HG03108 (cell line): ENCODE results near the gene USP2.
"Not testable (repeated sequence)": the region's sequence is repeated elsewhere in the genome, so short reads cannot be mapped to it uniquely, and the experiment has no call there.

Experiments used
- ATAC-seq: cut with Tn5 transposase; IDR thresholded peaks from one replicate; pipeline ENCODE4 v1.9.1; 2021; ENCODE audit warnings: moderate library complexity; ENCODE audit not compliant: unreplicated experiment

Gene USP2

GRCh38 chr11:119414321-119414720, 32.8 kb upstream of the USP2 start:
- no peak for ATAC-seq

- no peak for ATAC-seq
Observed at GRCh38 chr11:119412072-119412471, 30.6 kb upstream of the USP2 start.

- ATAC-seq = no peak
Observed at GRCh38 chr11:119410501-119410900, 29.0 kb upstream of the USP2 start.

GRCh38 chr11:119409731-119410130, 28.2 kb upstream of the USP2 start:
- no peak for ATAC-seq

- no peak for ATAC-seq
Observed at GRCh38 chr11:119406005-119406404, 24.5 kb upstream of the USP2 start.

- not testable (repeated sequence) for ATAC-seq
Observed at GRCh38 chr11:119405448-119405847, 24.0 kb upstream of the USP2 start.

- ATAC-seq = no peak
Observed at GRCh38 chr11:119404872-119405271, 23.4 kb upstream of the USP2 start.

GRCh38 chr11:119403021-119403420, 21.5 kb upstream of the USP2 start:
- no peak for ATAC-seq

GRCh38 chr11:119402470-119402869, 21.0 kb upstream of the USP2 start:
- ATAC-seq = no peak

- ATAC-seq = no peak
Observed at GRCh38 chr11:119400860-119401259, 19.4 kb upstream of the USP2 start.

- no peak for ATAC-seq
Observed at GRCh38 chr11:119397740-119398139, 16.2 kb upstream of the USP2 start.

- ATAC-seq = no peak
Observed at GRCh38 chr11:119396835-119397234, 15.3 kb upstream of the USP2 start.

GRCh38 chr11:119391275-119391674, 9.8 kb upstream of the USP2 start:
- ATAC-seq = no peak

GRCh38 chr11:119389611-119390254, 8.2 kb upstream of the USP2 start:
- ATAC-seq = no peak

- ATAC-seq = no peak
Observed at GRCh38 chr11:119388103-119388502, 6.6 kb upstream of the USP2 start.

GRCh38 chr11:119384332-119384731, 2.8 kb upstream of the USP2 start:
- ATAC-seq = no peak

GRCh38 chr11:119382513-119382912, 1.0 kb upstream of the USP2 start:
- ATAC-seq = not testable (repeated sequence)

- ATAC-seq = no peak
Observed at GRCh38 chr11:119382101-119382500, 611 bp upstream of the USP2 start.

- ATAC-seq = no peak
Observed at GRCh38 chr11:119380827-119381180, 686 bp downstream of the USP2 start.

- ATAC-seq = no peak
Observed at GRCh38 chr11:119380160-119380826, 1.2 kb downstream of the USP2 start.

- ATAC-seq = no peak
Observed at GRCh38 chr11:119378851-119379465, 2.5 kb downstream of the USP2 start.

- no peak for ATAC-seq
Observed at GRCh38 chr11:119377961-119378667, 3.4 kb downstream of the USP2 start.
